KMS-11 (cell line): ENCODE measurements around the gene SRGN.

ENCODE experiments used
- H2AFZ ChIP-seq: fragments of 200-600 bp; sonication (generic); 2 replicates; pipeline ENCODE4 v1.6.1; 2016; ENCODE audit warnings: antibody characterized with exemption, mixed run types, low read depth
- H3K27ac ChIP-seq: fragments of 200-600 bp; sonication (generic); 2 replicates; pipeline ENCODE4 v1.6.1; 2016; ENCODE audit warnings: mild to moderate bottlenecking, mixed run types
- H3K27me3 ChIP-seq: fragments of 200-600 bp; sonication (generic); 2 replicates; pipeline ENCODE4 v1.6.1; 2017; ENCODE audit warnings: mild to moderate bottlenecking, low read depth, mixed run types, moderate library complexity; ENCODE audit not compliant: insufficient read depth
- H3K36me3 ChIP-seq: fragments of 200-600 bp; sonication (generic); 2 replicates; pipeline ENCODE4 v1.6.1; 2017; ENCODE audit warnings: mild to moderate bottlenecking, mixed run types; ENCODE audit not compliant: insufficient read depth
- H3K4me1 ChIP-seq: fragments of 200-600 bp; sonication (generic); 2 replicates; pipeline ENCODE4 v1.6.1; 2016; ENCODE audit warnings: mild to moderate bottlenecking, low read depth, mixed run types; ENCODE audit not compliant: poor library complexity, severe bottlenecking
- H3K4me2 ChIP-seq: fragments of 200-600 bp; sonication (generic); 2 replicates; pipeline ENCODE4 v1.7.0; 2016; ENCODE audit warnings: mild to moderate bottlenecking, mixed run types
- H3K4me3 ChIP-seq: fragments of 200-600 bp; sonication (generic); IDR thresholded peaks from 2 replicates; pipeline ENCODE4 v1.6.1; 2017; ENCODE audit warnings: low read depth, low read length, mixed read lengths; ENCODE audit not compliant: insufficient read depth
- H3K79me2 ChIP-seq: fragments of 200-600 bp; sonication (generic); 2 replicates; pipeline ENCODE4 v1.6.1; 2016; ENCODE audit warnings: low read depth, mixed run types; ENCODE audit not compliant: insufficient read depth
- H3K9ac ChIP-seq: fragments of 200-600 bp; sonication (generic); 2 replicates; pipeline ENCODE4 v1.6.1; 2016; ENCODE audit warnings: mild to moderate bottlenecking, mixed run types
- H4K20me1 ChIP-seq: fragments of 200-600 bp; sonication (generic); 2 replicates; pipeline ENCODE4 v1.6.1; 2016; ENCODE audit warnings: mild to moderate bottlenecking, mixed run types; ENCODE audit not compliant: insufficient read depth
- CTCF ChIP-seq: fragments of 200-600 bp; sonication (generic); conservative IDR thresholded peaks from 2 replicates; pipeline ENCODE4 v1.6.1; 2017; ENCODE audit warnings: low read depth, mild to moderate bottlenecking, antibody characterized with exemption, low read length, moderate library complexity, mixed read lengths

Gene SRGN

GRCh38 chr10:69057951-69058297, 30.0 kb upstream of the SRGN start:
- H3K36me3 ChIP-seq: no peaks in the 10 kb centered on the region
- no peak overlapping the region for H3K9ac ChIP-seq
- H3K79me2 ChIP-seq: no peaks in the 10 kb centered on the region
- no peaks in the 10 kb centered on the region for H3K27me3 ChIP-seq
- no peak overlapping the region; the same call in 1 of the 2 replicates for H2AFZ ChIP-seq
- H3K27ac ChIP-seq: no peak overlapping the region
- H3K4me3 ChIP-seq: no peak overlapping the region
- H4K20me1 ChIP-seq: no peaks in the 10 kb centered on the region
- TF ChIP-seq CTCF: no peak
- H3K4me2 ChIP-seq: no peak overlapping the region
- no peaks in the 10 kb centered on the region for H3K4me1 ChIP-seq

- H3K9ac ChIP-seq: no peak overlapping the region
- H3K27me3 ChIP-seq: no peaks in the 10 kb centered on the region
- H2AFZ ChIP-seq: no peak overlapping the region
- H3K4me2 ChIP-seq: no peak overlapping the region
- H4K20me1 ChIP-seq: no peaks in the 10 kb centered on the region
- no peak for TF ChIP-seq CTCF
- H3K27ac ChIP-seq: no peak overlapping the region
- H3K4me1 ChIP-seq: no peaks in the 10 kb centered on the region
- no peaks in the 10 kb centered on the region for H3K36me3 ChIP-seq
- no peaks in the 10 kb centered on the region for H3K79me2 ChIP-seq
- H3K4me3 ChIP-seq: no peak overlapping the region
These were observed 27.6 kb upstream of the SRGN start for GRCh38 chr10:69060127-69060798.

- Histone ChIP-seq H3K27me3 (no peaks in the 10 kb centered on the region), H3K9ac (no peak overlapping the region), H3K36me3 (no peaks in the 10 kb centered on the region), H3K27ac (no peak overlapping the region), H3K4me3 (no peak overlapping the region), H3K4me1 (peaks cover 10% of the 10 kb centered on the region), H2AFZ (no peak overlapping the region), H3K79me2 (no peaks in the 10 kb centered on the region), H3K4me2 (no peak overlapping the region), H4K20me1 (no peaks in the 10 kb centered on the region)
- TF ChIP-seq CTCF: no peak
These were observed 26.4 kb upstream of the SRGN start for GRCh38 chr10:69061305-69062161.

- H3K36me3 ChIP-seq: no peaks in the 10 kb centered on the region
- no peak overlapping the region for H3K4me3 ChIP-seq
- no peaks in the 10 kb centered on the region for H3K27me3 ChIP-seq
- H3K4me2 ChIP-seq: no peak overlapping the region
- H2AFZ ChIP-seq: no peak overlapping the region
- H3K4me1 ChIP-seq: peaks cover 10% of the 10 kb centered on the region
- H3K9ac ChIP-seq: no peak overlapping the region
- H4K20me1 ChIP-seq: no peaks in the 10 kb centered on the region
- no peaks in the 10 kb centered on the region for H3K79me2 ChIP-seq
- H3K27ac ChIP-seq: no peak overlapping the region
- TF ChIP-seq CTCF: no peak
These were observed 25.0 kb upstream of the SRGN start for GRCh38 chr10:69062901-69063300.
